OCI-LY3 (cell line): Measurements from ENCODE around the gene FMNL1.

Source experiments
- H2AFZ ChIP-seq: fragments of 200-600, 300-600 bp; shearing (Covaris generic); 2 replicates; pipeline ENCODE4 v1.6.0; 2014; ENCODE audit warnings: antibody characterized with exemption, low read depth, low read length
- H3K27ac ChIP-seq: fragments of 200-600, 300-600 bp; sonication (generic); 2 replicates; pipeline ENCODE4 v1.5.1; 2014; ENCODE audit warnings: mild to moderate bottlenecking, low read length, moderate library complexity, mixed read lengths
- H3K27me3 ChIP-seq: fragments of 200-600, 300-600 bp; sonication (generic); 2 replicates; pipeline ENCODE4 v1.6.1; 2014; ENCODE audit warnings: low read depth, low read length, mixed read lengths
- H3K36me3 ChIP-seq: fragments of 200-600, 300-600 bp; sonication (generic); replicated peaks from 2 replicates; pipeline ENCODE3; 2014; ENCODE audit warnings: low read depth, low read length, mixed read lengths
- H3K4me1 ChIP-seq: fragments of 300-600, 200-600 bp; sonication (generic); 2 replicates; pipeline ENCODE4 v1.6.1; 2014; ENCODE audit warnings: low read length, mixed read lengths
- H3K4me2 ChIP-seq: fragments of 200-600, 300-600 bp; sonication (generic); 2 replicates; pipeline ENCODE4 v1.6.1; 2014; ENCODE audit warnings: low read length, mixed read lengths
- H3K4me3 ChIP-seq: fragments of 300-600, 200-600 bp; sonication (generic); 2 replicates; pipeline ENCODE4 v1.5.1; 2014; ENCODE audit warnings: antibody characterized with exemption, mild to moderate bottlenecking, low read length, moderate library complexity
- H3K79me2 ChIP-seq: fragments of 300-600, 200-600 bp; shearing (Covaris generic); 2 replicates; pipeline ENCODE4 v1.6.1; 2014; ENCODE audit warnings: mild to moderate bottlenecking, low read length, mixed read lengths
- H3K9ac ChIP-seq: fragments of 300-600, 200-600 bp; shearing (Covaris generic); 2 replicates; pipeline ENCODE4 v1.6.0; 2014; ENCODE audit warnings: mild to moderate bottlenecking, low read length, moderate library complexity
- H3K9me3 ChIP-seq: fragments of 200-600, 300-600 bp; shearing (Covaris generic); 2 replicates; pipeline ENCODE4 v1.6.1; 2014; ENCODE audit warnings: low read length, mixed read lengths; ENCODE audit not compliant: insufficient read depth
- H4K20me1 ChIP-seq: fragments of 200-600, 300-600 bp; sonication (generic); 2 replicates; pipeline ENCODE4 v1.6.1; 2016; ENCODE audit warnings: low read length, mixed read lengths; ENCODE audit not compliant: insufficient read depth
- EZH2phosphoT487 ChIP-seq: fragments of 200-600 bp; shearing (Covaris generic); IDR thresholded peaks from 2 replicates; pipeline ENCODE4 v1.6.1; 2018; ENCODE audit warnings: antibody characterized with exemption, mixed run types, low read depth
- TF ChIP-seq, protein P1 (sequence below): fragments of 200-600, 300-600 bp; sonication (generic); IDR thresholded peaks from 2 replicates; pipeline ENCODE4 v1.5.1; 2014; ENCODE audit warnings: antibody characterized with exemption, low read length, low read depth

The FMNL1 gene

DNA sequence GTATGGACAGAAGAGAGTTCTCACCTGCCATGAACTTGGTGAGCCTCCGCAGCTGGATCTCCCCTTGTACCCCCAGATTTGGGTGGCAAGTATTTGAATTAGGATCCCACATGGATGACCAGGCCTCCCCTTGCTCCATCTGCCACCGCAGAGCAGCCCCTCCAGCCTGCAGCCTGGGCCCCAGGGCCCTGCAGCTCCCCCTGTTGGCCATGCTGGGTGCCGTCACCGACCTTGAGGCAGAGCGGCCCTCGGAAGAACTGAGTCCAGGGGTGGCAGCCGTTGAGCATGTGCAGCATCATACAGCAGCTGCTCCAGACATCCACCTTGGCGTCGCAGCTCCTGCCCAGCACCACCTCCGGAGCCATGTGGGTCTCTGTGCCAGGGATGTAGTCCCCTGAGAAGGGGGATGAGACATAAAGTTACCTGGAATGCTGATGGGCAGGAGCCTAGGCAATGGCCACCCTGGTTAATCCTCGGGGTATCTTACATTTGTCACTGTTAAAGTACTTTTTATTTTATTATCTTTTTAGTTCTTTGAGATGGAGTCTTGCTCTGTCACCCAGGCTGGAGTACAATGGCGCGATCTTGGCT is 49.2 kb downstream of the FMNL1 start:
- Histone ChIP-seq H3K27me3 (no peaks in the 10 kb centered on the region), H4K20me1 (no peaks in the 10 kb centered on the region), H3K4me3 (no peak overlapping the region), H3K4me1 (no peaks in the 10 kb centered on the region), H3K27ac (no peak overlapping the region), H2AFZ (no peak overlapping the region), H3K36me3 (peaks cover 56% of the 10 kb centered on the region), H3K9ac (no peak overlapping the region), H3K4me2 (no peak overlapping the region), H3K9me3 (no peaks in the 10 kb centered on the region), H3K79me2 (no peaks in the 10 kb centered on the region; the same call in 1 of the 2 replicates)
- TF ChIP-seq, protein P1, sequence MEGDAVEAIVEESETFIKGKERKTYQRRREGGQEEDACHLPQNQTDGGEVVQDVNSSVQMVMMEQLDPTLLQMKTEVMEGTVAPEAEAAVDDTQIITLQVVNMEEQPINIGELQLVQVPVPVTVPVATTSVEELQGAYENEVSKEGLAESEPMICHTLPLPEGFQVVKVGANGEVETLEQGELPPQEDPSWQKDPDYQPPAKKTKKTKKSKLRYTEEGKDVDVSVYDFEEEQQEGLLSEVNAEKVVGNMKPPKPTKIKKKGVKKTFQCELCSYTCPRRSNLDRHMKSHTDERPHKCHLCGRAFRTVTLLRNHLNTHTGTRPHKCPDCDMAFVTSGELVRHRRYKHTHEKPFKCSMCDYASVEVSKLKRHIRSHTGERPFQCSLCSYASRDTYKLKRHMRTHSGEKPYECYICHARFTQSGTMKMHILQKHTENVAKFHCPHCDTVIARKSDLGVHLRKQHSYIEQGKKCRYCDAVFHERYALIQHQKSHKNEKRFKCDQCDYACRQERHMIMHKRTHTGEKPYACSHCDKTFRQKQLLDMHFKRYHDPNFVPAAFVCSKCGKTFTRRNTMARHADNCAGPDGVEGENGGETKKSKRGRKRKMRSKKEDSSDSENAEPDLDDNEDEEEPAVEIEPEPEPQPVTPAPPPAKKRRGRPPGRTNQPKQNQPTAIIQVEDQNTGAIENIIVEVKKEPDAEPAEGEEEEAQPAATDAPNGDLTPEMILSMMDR: peak; percentile 43
- no peak for TF ChIP-seq EZH2phosphoT487

DNA sequence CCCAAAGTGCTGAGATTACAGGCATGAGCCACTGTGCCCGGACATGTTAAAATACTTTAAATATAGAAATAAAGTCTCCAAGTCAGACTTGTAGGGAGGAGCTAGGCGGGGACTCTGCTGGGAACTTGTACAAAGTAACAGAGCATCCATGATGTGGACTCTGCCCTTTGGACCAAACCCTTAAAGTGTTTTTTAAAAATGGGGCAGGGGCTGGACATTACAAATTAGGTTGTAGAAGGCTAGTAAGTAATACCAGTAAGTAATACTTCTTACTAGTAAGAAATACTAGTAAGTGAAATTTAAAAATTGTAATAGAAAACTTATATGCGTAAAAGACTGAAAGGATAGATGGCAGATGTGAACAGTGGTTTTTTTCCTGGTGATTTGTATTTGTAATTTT is 49.9 kb downstream of the FMNL1 start:
- H3K36me3 ChIP-seq: peaks cover 52% of the 10 kb centered on the region
- H3K79me2 ChIP-seq: no peaks in the 10 kb centered on the region; the same call in 1 of the 2 replicates
- TF ChIP-seq, protein P1: no peak
- no peak for TF ChIP-seq EZH2phosphoT487
- H3K9me3 ChIP-seq: no peaks in the 10 kb centered on the region
- no peaks in the 10 kb centered on the region for H4K20me1 ChIP-seq
- H3K27me3 ChIP-seq: no peaks in the 10 kb centered on the region
- H3K9ac ChIP-seq: no peak overlapping the region
- H3K4me3 ChIP-seq: no peak overlapping the region
- no peaks in the 10 kb centered on the region for H3K4me1 ChIP-seq
- H3K27ac ChIP-seq: no peak overlapping the region
- no peak overlapping the region for H3K4me2 ChIP-seq
- H2AFZ ChIP-seq: no peak overlapping the region

DNA sequence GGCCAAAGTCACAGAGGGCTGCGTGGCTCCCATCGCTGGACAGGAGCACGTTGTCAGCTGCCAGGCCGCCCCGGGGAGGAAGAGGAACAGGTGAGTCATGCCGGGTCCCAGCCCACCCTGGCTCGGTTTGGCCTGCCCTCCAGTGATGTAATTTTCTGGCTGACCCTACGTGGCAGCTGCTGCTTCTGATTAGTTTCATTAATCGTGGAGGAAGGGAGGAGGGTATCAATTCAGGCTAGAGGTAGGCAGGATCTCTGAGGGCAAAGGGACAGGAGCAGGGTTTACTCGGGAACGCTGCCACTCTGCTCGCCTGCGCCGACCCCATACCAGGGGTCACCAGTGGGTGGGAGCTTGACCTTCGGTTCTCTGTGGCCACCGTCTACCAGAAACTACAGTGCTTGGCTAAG is 51.9 kb downstream of the FMNL1 start:
- Histone ChIP-seq H4K20me1 (no peaks in the 10 kb centered on the region), H3K27ac (no peak overlapping the region), H3K79me2 (peaks cover 4% of the 10 kb centered on the region; the same call in 1 of the 2 replicates), H3K9ac (no peak overlapping the region), H3K4me2 (no peak overlapping the region), H2AFZ (no peak overlapping the region), H3K36me3 (peaks cover 40% of the 10 kb centered on the region), H3K27me3 (no peaks in the 10 kb centered on the region), H3K4me1 (peaks cover 9% of the 10 kb centered on the region), H3K9me3 (no peaks in the 10 kb centered on the region), H3K4me3 (no peak overlapping the region)
- no peak for TF ChIP-seq EZH2phosphoT487
- TF ChIP-seq, protein P1: no peak

GRCh38 chr17:45274033-45274432 is 52.3 kb downstream of the FMNL1 start:
- no peak for TF ChIP-seq EZH2phosphoT487
- TF ChIP-seq, protein P1: no peak
- H4K20me1 ChIP-seq: no peaks in the 10 kb centered on the region
- H3K4me3 ChIP-seq: no peak overlapping the region
- no peaks in the 10 kb centered on the region for H3K27me3 ChIP-seq
- H3K4me1 ChIP-seq: peaks cover 9% of the 10 kb centered on the region
- no peak overlapping the region for H3K27ac ChIP-seq
- H3K79me2 ChIP-seq: peaks cover 4% of the 10 kb centered on the region; the same call in 1 of the 2 replicates
- H3K9me3 ChIP-seq: no peaks in the 10 kb centered on the region
- no peak overlapping the region for H2AFZ ChIP-seq
- no peak overlapping the region for H3K4me2 ChIP-seq
- peaks cover 38% of the 10 kb centered on the region for H3K36me3 ChIP-seq
- no peak overlapping the region for H3K9ac ChIP-seq
